ENCODE data around the gene BTG4.

BTG4 gene

DNA sequence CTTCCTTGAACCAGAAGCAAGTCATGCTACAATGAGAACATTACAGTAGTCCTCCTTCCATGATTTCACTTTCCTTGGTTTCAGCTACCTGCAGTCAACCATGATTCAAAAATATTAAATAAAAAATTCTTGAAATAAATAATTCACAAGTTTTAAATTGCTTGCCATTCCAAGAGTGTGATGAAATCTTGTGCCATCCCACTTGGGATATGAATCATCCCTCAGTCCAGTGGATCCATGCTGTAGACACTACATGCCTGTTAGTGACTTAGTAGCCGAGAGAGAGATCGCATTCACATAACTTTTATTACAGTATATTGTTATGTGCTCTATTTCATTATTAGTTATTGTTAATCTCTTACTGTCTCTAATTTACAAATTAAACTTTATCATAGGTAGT lies 8.4 kb upstream of the BTG4 start:
- no peak for TF ChIP-seq CTCF (IDR thresholded peaks at IDR 0.05; ENCODE audit: insufficient read depth, missing control alignments)
- FAIRE-seq = no peak
- DNase-seq (ENCODE audit: insufficient read length, low spot score) = no peak

DNA sequence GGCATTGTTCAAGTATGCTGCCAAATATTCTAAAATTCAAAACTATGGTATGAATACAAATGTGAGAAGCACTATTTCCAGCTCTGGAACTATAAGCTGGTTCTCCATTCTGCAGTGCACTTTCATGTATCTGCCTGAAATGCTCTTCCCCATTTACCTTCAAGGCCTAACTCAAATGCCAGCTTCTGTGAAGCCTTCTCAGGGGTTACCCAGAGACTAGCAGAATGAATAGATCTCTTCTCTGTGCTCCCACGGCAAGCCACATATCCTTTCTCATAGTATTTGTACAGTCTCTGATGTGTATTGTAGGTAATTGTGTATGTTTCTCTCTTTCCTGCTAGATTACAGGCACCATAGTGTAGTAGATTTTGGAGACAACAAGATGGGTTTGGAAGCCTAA lies 6.5 kb upstream of the BTG4 start:
- DNase-seq (ENCODE audit: insufficient read length, low spot score) (no peak), FAIRE-seq (no peak)
- TF ChIP-seq CTCF (IDR thresholded peaks at IDR 0.05; ENCODE audit: insufficient read depth, missing control alignments) = no peak

DNA sequence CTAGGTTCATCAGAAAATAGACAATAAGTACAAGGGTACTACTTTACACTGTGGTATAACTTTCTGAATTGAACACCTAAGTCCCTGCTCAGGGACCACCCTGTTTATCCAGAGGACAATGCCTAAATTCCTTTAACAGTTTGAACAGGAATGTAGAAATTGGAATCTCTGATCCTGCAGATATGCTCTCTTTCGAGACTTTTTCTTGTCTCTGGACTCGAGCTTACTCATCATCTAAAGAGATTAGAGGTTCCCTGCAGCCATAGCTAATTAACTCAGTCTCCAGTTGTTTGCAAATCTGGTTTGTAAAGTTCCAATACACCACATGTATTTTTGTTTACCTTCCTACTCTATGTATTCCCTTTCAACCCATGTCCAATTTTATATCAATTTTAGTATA lies 3.4 kb upstream of the BTG4 start:
- TF ChIP-seq CTCF (IDR thresholded peaks at IDR 0.05; ENCODE audit: insufficient read depth, missing control alignments) = no peak
- FAIRE-seq = no peak
- no peak for DNase-seq (ENCODE audit: insufficient read length, low spot score)

DNA sequence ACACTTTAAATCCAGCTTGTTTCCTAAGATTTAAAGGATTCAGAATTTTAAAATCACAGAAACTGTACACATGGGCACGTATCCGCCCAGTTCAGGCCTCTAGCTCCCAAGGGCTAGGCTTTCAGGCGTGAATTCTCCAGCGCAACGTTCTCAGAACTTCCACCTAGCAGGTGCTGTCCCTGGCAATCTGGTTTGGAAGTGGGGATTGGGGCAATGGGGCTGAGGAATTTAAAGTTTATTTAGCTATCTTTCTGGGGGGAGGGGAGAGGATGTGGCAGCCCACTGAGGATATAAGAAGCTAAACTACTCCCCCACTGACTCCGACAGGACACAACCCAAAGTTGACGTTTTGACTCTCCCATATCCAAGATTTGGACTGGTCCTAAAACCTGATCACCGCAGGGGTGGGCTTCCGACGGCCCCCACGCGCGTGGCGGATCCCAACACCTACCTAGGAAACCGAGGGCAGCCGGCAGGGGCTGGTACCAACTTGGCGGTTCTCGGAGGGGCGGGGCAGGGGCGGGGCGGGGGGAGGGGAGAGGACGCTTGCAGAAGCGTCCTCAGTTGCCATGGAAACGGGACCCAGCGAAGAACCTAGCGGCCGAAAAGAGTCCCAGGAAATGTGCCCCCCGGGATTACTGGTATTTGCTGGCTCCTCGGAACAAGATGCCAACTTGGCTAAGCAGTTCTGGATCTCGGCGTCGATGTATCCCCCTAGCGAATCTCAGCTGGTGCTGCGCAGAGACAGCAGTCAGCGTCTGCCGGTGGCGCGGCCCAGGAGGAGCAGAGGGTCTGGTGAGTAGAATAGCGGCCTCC lies 2.2 kb upstream of the BTG4 start, which contains the start of gene HOATZ:
HOATZ (plus strand) TSS at position 563 of the 816 bp plus-strand sequence; CDS start at position 570, 7 bp downstream.
- TF ChIP-seq CTCF (IDR thresholded peaks at IDR 0.05; ENCODE audit: insufficient read depth, missing control alignments) = no peak
- no peak for FAIRE-seq
- no peak for DNase-seq (ENCODE audit: insufficient read length, low spot score)

DNA sequence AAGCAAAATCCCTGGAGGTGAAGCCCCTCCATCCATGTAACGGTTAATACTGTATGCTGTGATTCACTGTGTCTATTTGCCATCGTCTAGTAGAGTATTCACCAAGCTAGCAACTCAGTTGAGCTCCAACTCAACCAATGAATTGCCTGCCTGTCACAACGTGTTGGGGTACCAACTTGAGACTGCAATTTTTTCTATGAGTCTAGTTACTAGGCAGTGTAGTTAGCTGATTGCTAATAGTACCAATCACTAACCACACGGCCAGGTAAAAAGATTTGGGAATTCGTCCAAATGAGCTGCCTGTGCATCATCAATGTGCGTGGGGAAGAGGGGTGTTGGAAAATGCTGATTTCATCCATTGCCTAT lies 1.0 kb upstream of the BTG4 start:
- TF ChIP-seq CTCF (IDR thresholded peaks at IDR 0.05; ENCODE audit: insufficient read depth, missing control alignments) = no peak
- FAIRE-seq (no peak), DNase-seq (ENCODE audit: insufficient read length, low spot score) (no peak)

DNA sequence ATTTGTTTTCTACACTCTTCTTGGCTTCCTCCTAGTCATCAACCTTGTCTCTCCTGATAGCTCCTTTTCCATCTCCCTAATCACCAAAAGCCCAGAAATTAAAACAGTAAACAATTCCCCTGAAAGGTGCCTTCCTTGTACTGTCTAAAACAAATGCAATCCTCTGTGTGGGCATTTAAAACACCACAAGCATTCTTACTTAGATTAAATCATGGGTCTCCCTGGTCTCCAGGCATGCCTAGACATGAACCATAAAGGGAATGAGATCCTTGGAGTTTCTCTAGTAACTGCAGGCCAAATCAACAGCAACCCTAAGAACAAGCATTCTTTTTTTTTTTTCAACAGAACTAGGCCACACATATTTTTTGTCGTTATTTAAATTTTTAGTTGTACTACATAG lies 1.9 kb downstream of the BTG4 start:
- FAIRE-seq (no peak), DNase-seq (ENCODE audit: insufficient read length, low spot score) (no peak)
- no peak for TF ChIP-seq CTCF (IDR thresholded peaks at IDR 0.05; ENCODE audit: insufficient read depth, missing control alignments)

- DNase-seq (ENCODE audit: insufficient read length, low spot score) (no peak), FAIRE-seq (no peak)
- TF ChIP-seq CTCF (IDR thresholded peaks at IDR 0.05; ENCODE audit: insufficient read depth, missing control alignments) = no peak
Measured at GRCh38 chr11:111502611-111503010, 9.6 kb downstream of the BTG4 start.

Data from D721Med (cell line).